Adrenal gland (tissue), 12 donors: ENCODE data around the gene PCED1B. TPM values are rescaled to one million over a fixed set of nuclear protein-coding genes. Genes with fewer than 3 reads are reported as not detected.

ENCODE experiments used
- DNase-seq, 7 donors: peaks; one replicate each; pipeline ENCODE4 v3.0.0-alpha.2; 2019 to 2020
- H3K27ac ChIP-seq, 5 donors: fragments of 200-600 bp; sonication (generic) in 4 of 5; 1 replicate in 3 of 5; 2 replicates in 2 of 5; pipeline versions ENCODE4 v1.5.1 to v1.8.0; 2016 to 2020; ENCODE audit warnings: mild to moderate bottlenecking in 1 of 5
- H3K27me3 ChIP-seq: fragments of 200-600 bp; 2 replicates; pipeline ENCODE4 v1.8.0; 2021
- H3K36me3 ChIP-seq, 2 donors: fragments of 200-600 bp; replicated peaks in 1 of 2; 1 replicate in 1 of 2; 2 replicates in 1 of 2; pipeline versions ENCODE4 v1.5.1 to v1.8.0; 2018 to 2022
- H3K4me1 ChIP-seq, 2 donors: fragments of 200-600 bp; replicated peaks in 1 of 2; 1 replicate in 1 of 2; 2 replicates in 1 of 2; pipeline versions ENCODE4 v1.5.1 to v1.8.0; 2018 to 2021
- H3K4me3 ChIP-seq, 4 donors: fragments of 200-600 bp; sonication (generic) in 3 of 4; one replicate each; pipeline ENCODE4 v1.5.1; 2016 to 2018
- H3K9me3 ChIP-seq, 3 donors: fragments of 200-600 bp; sonication (generic) in 1 of 3; replicated peaks in 1 of 3; 1 replicate in 2 of 3; 2 replicates in 1 of 3; pipeline versions ENCODE4 v1.5.1 to v1.8.0; 2016 to 2021
- CTCF ChIP-seq, 6 experiments: fragments of 450-650 bp in 4 of 6; fragments of 200-600 bp in 2 of 6; sonication (generic) in 1 of 6; IDR thresholded peaks; 1 replicate in 5 of 6; 2 replicates in 1 of 6; pipeline versions ENCODE4 v1.5.1 to v1.8.0; 2016 to 2021; ENCODE audit warnings: antibody characterized with exemption in 6 of 6, mild to moderate bottlenecking in 2 of 6, moderate library complexity in 1 of 6
- POLR2A ChIP-seq, 2 donors: fragments of 450-650 bp; IDR thresholded peaks; one replicate each; pipeline ENCODE4 v1.6.1; 2017; ENCODE audit warnings: antibody characterized with exemption in 2 of 2, mild to moderate bottlenecking in 2 of 2, moderate library complexity in 1 of 2
- WGBS, 4 donors: extraction: QIAGEN DNeasy Blood & Tissue Kit in 2 of 4; methylation state at CpG; one replicate each; pipeline versions ENCODE4 v1.1.5 to v1.1.7; 2013 to 2017; 5-methylcytosine and 5-hydroxymethylcytosine counted together
- intact Hi-C, 2 donors: fragments of 100-400 bp; cut with DNase I; formaldehyde crosslinking; loops; one replicate each; pipeline versions ENCODE4 v1.14.1 to v1.15.0; 2022 to 2023
- polyA plus RNA-seq, 3 donors: library from polyadenylated mRNA; stranded (reverse); fragments of 200-250 nt in 2 of 3; fragments of 350-450 nt in 1 of 3; fragmentation: Illumina TruSeq in 1 of 3; extraction: RNeasy Lipid Tissue Mini Kit (QIAGEN cat#74804) in 1 of 3; gene quantifications; one replicate each; pipeline ENCODE4 v1.2.3, GENCODE V29; 2013 to 2014
- total RNA-seq, 9 donors: library from RNA; depleted of rRNA in 4 of 9; stranded (reverse); fragments of >200 nt in 4 of 9; fragments of 120-200 nt in 1 of 9; fragmentation: NEBNext Ultra II Directional in 1 of 9; extraction: Animal tissue kit (Norgen Biotek cat#: 25700) in 1 of 9; gene quantifications; one replicate each; pipeline versions ENCODE4 v1.1.0 to v1.2.4, GENCODE V29; 2013 to 2023
- donor health status: healthy with polysubstance abuse.
- donor health status: Bipolar disorder and iron deficiency.
- donor health status: DM: yes; HTN: yes; CAD: no.
- donor health status: DM: no; HTN: no; CAD: no.
- donor health status: DM: no; HTN: no; CAD: no.
- donor health status: DM: yes; HTN: yes; CAD: no.

PCED1B gene
- total and polyA plus RNA-seq, 12 donors: 8.0 to 110 (median 39.9) TPM

DNA sequence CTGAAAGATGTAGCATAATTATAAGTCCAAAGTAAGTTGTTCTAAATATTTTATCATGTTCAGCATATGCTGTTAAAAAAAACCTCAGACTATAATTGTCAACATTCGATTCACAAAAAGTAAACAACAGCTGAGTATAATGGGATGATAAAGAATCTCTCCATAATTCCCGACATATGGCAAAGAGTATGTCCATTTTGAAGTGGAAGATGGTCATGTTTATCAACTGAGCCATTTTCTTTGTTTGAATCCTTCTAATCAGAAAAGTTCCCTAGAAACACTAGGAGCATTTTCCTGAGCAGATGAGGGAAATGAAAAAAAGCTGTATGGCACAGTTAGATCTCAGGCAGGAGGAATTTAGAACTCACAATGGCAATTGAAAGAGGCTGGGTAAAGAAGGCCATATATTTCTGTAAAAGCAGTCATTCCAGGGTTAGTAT is 192.4 kb downstream of the PCED1B start:
- Histone ChIP-seq H3K4me3 (no peak overlapping the region), H3K4me1 (no peaks in the 10 kb centered on the region), H3K36me3 (no peaks in the 10 kb centered on the region), H3K9me3 (no peaks in the 10 kb centered on the region), H3K27me3 (no peaks in the 10 kb centered on the region), H3K27ac (no peak overlapping the region)
- no peak for DNase-seq
- TF ChIP-seq POLR2A (IDR thresholded peaks at IDR 0.05) (no peak), CTCF (IDR thresholded peaks at IDR 0.05) (no peak)
- 72 to 86% (median 80%) methylated on average over 2 of the region's 2 CpGs for WGBS, 4 donors
- intact Hi-C loops: no loop called here

DNA sequence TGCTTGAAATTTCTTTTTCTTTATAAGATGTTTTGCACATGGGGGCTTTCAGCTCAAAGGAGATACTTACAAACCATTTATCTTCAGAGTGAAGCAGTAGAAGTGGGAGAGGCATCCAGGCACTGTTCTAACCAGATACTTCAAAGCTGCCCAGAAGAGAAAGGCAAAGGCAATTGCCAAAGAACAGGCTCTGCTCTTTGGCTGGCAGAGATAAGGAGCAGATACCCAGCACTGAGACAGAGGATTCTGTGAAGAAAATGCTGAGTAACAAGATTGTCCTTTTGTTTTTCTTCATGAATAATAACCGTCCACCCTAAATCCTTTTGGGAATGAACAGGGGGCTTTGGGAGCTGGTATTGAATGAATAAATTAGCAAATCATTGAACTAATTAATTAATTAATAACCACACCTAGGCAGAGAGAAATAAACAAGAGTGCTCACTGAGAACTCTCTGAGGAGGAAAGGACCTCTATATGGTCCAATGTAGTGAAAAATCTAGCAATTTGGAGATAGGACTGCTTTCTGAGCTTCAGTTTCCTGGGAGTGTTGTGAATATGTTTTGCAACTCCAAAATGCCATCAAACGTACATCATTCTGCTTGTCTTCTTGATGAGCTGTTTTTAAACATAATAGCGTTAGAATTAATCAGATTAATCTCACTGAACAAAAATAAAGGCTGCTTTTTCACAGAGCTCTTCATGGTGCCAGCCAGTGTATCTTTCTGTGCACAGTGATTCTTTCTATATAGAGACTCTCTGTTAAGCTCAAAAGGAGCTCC is 193.2 kb downstream of the PCED1B start:
- intact Hi-C loops: no loop called here
- Histone ChIP-seq H3K9me3 (no peaks in the 10 kb centered on the region), H3K27me3 (no peaks in the 10 kb centered on the region), H3K4me3 (no peak overlapping the region), H3K27ac (no peak overlapping the region), H3K36me3 (no peaks in the 10 kb centered on the region), H3K4me1 (peaks cover 0 to 8% of the 10 kb centered on the region in 2 donors)
- 63 to 80% (median 74%) methylated on average over 3 of the region's 3 CpGs for WGBS, 4 donors
- TF ChIP-seq CTCF (IDR thresholded peaks at IDR 0.05) (no peak), POLR2A (IDR thresholded peaks at IDR 0.05) (no peak)
- DNase-seq: no peak

- Histone ChIP-seq H3K4me3 (no peak overlapping the region), H3K4me1 (peaks cover 0 to 8% of the 10 kb centered on the region in 2 donors), H3K27me3 (no peaks in the 10 kb centered on the region), H3K36me3 (no peaks in the 10 kb centered on the region), H3K27ac (no peak overlapping the region), H3K9me3 (no peaks in the 10 kb centered on the region)
- intact Hi-C loops: no loop called here
- no peak for DNase-seq
- WGBS, 4 donors: 46 to 69% (median 58%) methylated on average over 4 of the region's 4 CpGs
- no peak for TF ChIP-seq CTCF (IDR thresholded peaks at IDR 0.05)
- TF ChIP-seq POLR2A (IDR thresholded peaks at IDR 0.05): no peak
Observed at GRCh38 chr12:47273191-47273626, 193.8 kb downstream of the PCED1B start.

DNA sequence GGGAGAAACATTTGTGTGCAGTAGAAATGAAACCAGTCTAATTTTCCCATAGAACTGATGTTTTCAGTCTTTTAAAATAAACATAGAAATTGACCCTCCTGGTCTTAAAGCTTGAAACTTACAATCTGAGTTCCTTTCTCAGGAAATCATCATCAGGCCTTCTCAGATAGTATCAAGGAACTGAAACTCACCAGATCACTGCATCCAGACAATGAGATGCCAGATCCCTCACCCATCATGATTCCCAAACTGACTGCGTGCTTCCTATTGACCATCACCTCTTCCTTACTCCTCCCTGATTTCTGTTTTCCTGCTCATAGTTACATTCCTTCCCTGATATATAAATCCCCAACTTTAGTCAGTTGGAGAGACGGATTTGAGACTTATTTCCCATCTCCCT is 195.3 kb downstream of the PCED1B start:
- Histone ChIP-seq H3K36me3 (no peaks in the 10 kb centered on the region), H3K27ac (no peak overlapping the region), H3K9me3 (no peaks in the 10 kb centered on the region), H3K4me1 (peaks cover 0 to 8% of the 10 kb centered on the region in 2 donors), H3K27me3 (no peaks in the 10 kb centered on the region), H3K4me3 (no peak overlapping the region)
- intact Hi-C loops: no loop called here
- WGBS, 4 donors: 77 to 95% (median 84%) methylated on average over 2 of the region's 2 CpGs
- no peak for DNase-seq
- TF ChIP-seq CTCF (IDR thresholded peaks at IDR 0.05) (no peak), POLR2A (IDR thresholded peaks at IDR 0.05) (no peak)
